GM21786 (cell line): ENCODE measurements around the gene PSMB9.

ENCODE experiments used
- ATAC-seq: cut with Tn5 transposase; IDR thresholded peaks from one replicate; pipeline ENCODE4 v1.9.1; 2021; ENCODE audit not compliant: unreplicated experiment

Gene PSMB9

GRCh38 chr6:32903952-32904351 lies 50.0 kb downstream of the PSMB9 start:
- no peak for ATAC-seq

DNA sequence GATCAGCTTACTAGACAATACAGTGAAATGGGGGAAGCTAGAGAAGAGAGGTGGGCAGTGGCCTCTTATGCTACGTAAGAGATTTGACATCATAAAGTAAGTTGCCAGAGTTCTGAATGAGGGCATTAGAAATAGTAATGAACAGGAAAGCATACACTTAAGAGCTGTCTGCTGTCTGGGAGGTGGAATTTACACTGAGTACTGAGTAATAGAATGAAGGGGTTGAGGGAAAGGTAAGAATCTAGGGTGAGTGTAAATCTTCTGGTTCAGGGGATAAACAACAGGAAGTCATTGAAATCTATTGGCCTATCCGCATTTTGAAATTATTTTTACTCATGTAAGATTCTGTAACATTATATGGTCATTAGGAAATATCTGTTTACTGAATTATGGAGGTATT lies 51.1 kb downstream of the PSMB9 start:
- ATAC-seq = no peak

- no peak for ATAC-seq
Measured at GRCh38 chr6:32906539-32906938, 52.5 kb downstream of the PSMB9 start.

GRCh38 chr6:32908897-32909296 lies 54.9 kb downstream of the PSMB9 start:
- ATAC-seq = no peak
